ENCODE measurements around the gene GMDS. TPM values are rescaled to one million over a fixed set of nuclear protein-coding genes. Genes with fewer than 3 reads are reported as not detected.

GMDS gene
- total and polyA plus RNA-seq, 2 of the 4 experiments (the other 2 are of a cell fraction), result 7.3 to 21.9 TPM

GRCh38 chr6:1770435-1770843, 475.0 kb downstream of the GMDS start:
- Histone ChIP-seq H3K9ac (ENCODE audit: low read depth, low read length) (no peak overlapping the region), H4K20me1 (ENCODE audit: insufficient read depth, low read length) (no peaks in the 10 kb centered on the region), H2AFZ (replicated peaks; ENCODE audit: low read length, poor library complexity) (peak overlapping the region; percentile 34), H2BK20ac (ENCODE audit: low read depth, low read length) (no peak overlapping the region; the same call in 1 of the 2 replicates), H4K5ac (ENCODE audit: low read depth, low read length) (no peak overlapping the region), H2AK5ac (ENCODE audit: low read depth, low read length) (peak overlapping the region; percentile 10; the same call in 1 of the 2 replicates), H3K36me3 (ENCODE audit: control insufficient read depth, insufficient read depth, low read length) (no peaks in the 10 kb centered on the region), H3K79me1 (ENCODE audit: low read depth in 1 of 2, low read length in 2 of 2) (no peaks in the 10 kb centered on the region), H3K14ac (replicated peaks; ENCODE audit: low read depth, low read length) (peak overlapping the region; percentile 42; the same call in 1 of the 2 replicates), H3K4me2 (ENCODE audit: low read depth, low read length) (no peak overlapping the region), H2BK5ac (ENCODE audit: low read depth, low read length, poor library complexity, severe bottlenecking) (no peak overlapping the region), H4K8ac (ENCODE audit: low read depth in 2 of 2, low read length in 2 of 2) (no peak overlapping the region), H3K4ac (ENCODE audit: low read depth, low read length) (no peak overlapping the region), H4K91ac (ENCODE audit: insufficient read depth, low read depth, low read length) (no peak overlapping the region; the same call in 1 of the 2 replicates), H2BK120ac (ENCODE audit: low read depth, low read length) (peak overlapping the region; percentile 31; the same call in 1 of the 2 replicates), H3K27me3 (ENCODE audit: control insufficient read depth, insufficient read depth, low read length) (no peaks in the 10 kb centered on the region), H2BK15ac (ENCODE audit: low read depth, low read length) (no peak overlapping the region), H3K9me3 (ENCODE audit: control insufficient read depth, insufficient read depth, low read length) (no peaks in the 10 kb centered on the region), H3K56ac (ENCODE audit: extremely low read depth, insufficient read depth, low read length) (no peak overlapping the region), H3K4me1 (ENCODE audit: control insufficient read depth, insufficient read depth, low read length) (peaks cover 16% of the 10 kb centered on the region), H3K18ac (ENCODE audit: low read depth, low read length) (no peak overlapping the region), H3K23ac (ENCODE audit: low read depth, low read length) (no peak overlapping the region), H3K9me1 (ENCODE audit: insufficient read depth, low read length) (peaks cover 18% of the 10 kb centered on the region), H3K27ac (ENCODE audit: insufficient read depth, low read length) (no peak overlapping the region), H2AK9ac (replicated peaks; ENCODE audit: low read depth, low read length, poor library complexity) (peak overlapping the region; percentile 19), H3K4me3 (ENCODE audit: insufficient read depth, low read depth, low read length) (no peak overlapping the region)
- ATAC-seq (ENCODE audit: low read depth), result no peak
- BruUV-seq (replicated peaks), result no TSS peak
- ChIA-PET CTCF (no interaction called here), POLR2A (ENCODE audit: unreplicated experiment) (no interaction called here)
- no CpG with 5 or more reads among the region's 7 CpGs for WGBS, 2 experiments (ENCODE audit: extremely low coverage in 2 of 2, insufficient read length in 1 of 2)
- DNase-seq, result peak; percentile 37
- TF ChIP-seq MAFK (IDR thresholded peaks at IDR 0.05; ENCODE audit: low read depth, low read length), result no peak
- TF ChIP-seq, protein P1, sequence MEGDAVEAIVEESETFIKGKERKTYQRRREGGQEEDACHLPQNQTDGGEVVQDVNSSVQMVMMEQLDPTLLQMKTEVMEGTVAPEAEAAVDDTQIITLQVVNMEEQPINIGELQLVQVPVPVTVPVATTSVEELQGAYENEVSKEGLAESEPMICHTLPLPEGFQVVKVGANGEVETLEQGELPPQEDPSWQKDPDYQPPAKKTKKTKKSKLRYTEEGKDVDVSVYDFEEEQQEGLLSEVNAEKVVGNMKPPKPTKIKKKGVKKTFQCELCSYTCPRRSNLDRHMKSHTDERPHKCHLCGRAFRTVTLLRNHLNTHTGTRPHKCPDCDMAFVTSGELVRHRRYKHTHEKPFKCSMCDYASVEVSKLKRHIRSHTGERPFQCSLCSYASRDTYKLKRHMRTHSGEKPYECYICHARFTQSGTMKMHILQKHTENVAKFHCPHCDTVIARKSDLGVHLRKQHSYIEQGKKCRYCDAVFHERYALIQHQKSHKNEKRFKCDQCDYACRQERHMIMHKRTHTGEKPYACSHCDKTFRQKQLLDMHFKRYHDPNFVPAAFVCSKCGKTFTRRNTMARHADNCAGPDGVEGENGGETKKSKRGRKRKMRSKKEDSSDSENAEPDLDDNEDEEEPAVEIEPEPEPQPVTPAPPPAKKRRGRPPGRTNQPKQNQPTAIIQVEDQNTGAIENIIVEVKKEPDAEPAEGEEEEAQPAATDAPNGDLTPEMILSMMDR (conservative IDR thresholded peaks at IDR 0.05; ENCODE audit: low read depth, low read length), result no peak
- TF ChIP-seq MXI1 (IDR thresholded peaks at IDR 0.05; ENCODE audit: borderline replicate concordance, low read depth, low read length), result no peak
- TF ChIP-seq RCOR1 (IDR thresholded peaks at IDR 0.05; ENCODE audit: insufficient replicate concordance, low read length), result no peak
- no peak for TF ChIP-seq RFX5 (IDR thresholded peaks at IDR 0.05; ENCODE audit: low read depth, low read length)
- no peak for TF ChIP-seq SMC3 (IDR thresholded peaks at IDR 0.05; ENCODE audit: low read depth, low read length)
- no peak for TF ChIP-seq FOS (IDR thresholded peaks at IDR 0.05; ENCODE audit: low read depth, low read length)
- TF ChIP-seq, protein P2, sequence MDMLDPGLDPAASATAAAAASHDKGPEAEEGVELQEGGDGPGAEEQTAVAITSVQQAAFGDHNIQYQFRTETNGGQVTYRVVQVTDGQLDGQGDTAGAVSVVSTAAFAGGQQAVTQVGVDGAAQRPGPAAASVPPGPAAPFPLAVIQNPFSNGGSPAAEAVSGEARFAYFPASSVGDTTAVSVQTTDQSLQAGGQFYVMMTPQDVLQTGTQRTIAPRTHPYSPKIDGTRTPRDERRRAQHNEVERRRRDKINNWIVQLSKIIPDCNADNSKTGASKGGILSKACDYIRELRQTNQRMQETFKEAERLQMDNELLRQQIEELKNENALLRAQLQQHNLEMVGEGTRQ (IDR thresholded peaks at IDR 0.05; ENCODE audit: low read depth, low read length), result no peak
- no peak for TF ChIP-seq RAD21 (IDR thresholded peaks at IDR 0.05; ENCODE audit: low read length)
- TF ChIP-seq, protein P3, sequence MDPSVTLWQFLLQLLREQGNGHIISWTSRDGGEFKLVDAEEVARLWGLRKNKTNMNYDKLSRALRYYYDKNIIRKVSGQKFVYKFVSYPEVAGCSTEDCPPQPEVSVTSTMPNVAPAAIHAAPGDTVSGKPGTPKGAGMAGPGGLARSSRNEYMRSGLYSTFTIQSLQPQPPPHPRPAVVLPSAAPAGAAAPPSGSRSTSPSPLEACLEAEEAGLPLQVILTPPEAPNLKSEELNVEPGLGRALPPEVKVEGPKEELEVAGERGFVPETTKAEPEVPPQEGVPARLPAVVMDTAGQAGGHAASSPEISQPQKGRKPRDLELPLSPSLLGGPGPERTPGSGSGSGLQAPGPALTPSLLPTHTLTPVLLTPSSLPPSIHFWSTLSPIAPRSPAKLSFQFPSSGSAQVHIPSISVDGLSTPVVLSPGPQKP (IDR thresholded peaks at IDR 0.05; ENCODE audit: borderline replicate concordance, low read depth, low read length), result no peak
- TF ChIP-seq CEBPB (IDR thresholded peaks at IDR 0.05; ENCODE audit: low read depth, low read length), result no peak
- TF ChIP-seq BHLHE40 (IDR thresholded peaks at IDR 0.05; ENCODE audit: low read depth, low read length), result no peak
- TF ChIP-seq NFE2L2 (IDR thresholded peaks at IDR 0.05; ENCODE audit: low read depth, low read length), result no peak
- TF ChIP-seq CHD1 (IDR thresholded peaks at IDR 0.05; ENCODE audit: low read depth, low read length), result no peak
- no peak for TF ChIP-seq MAZ (IDR thresholded peaks at IDR 0.05; ENCODE audit: borderline replicate concordance, low read depth, low read length)
- no peak for TF ChIP-seq POLR2A (IDR thresholded peaks at IDR 0.05; ENCODE audit: low read depth, low read length)
- dilution Hi-C loops (cut with HindIII; ENCODE audit: low sequenced_read_pairs, unreplicated experiment), result no loop called here
- in situ Hi-C loops (cut with MboI; ENCODE audit: low sequenced_read_pairs), result no loop called here
- intact Hi-C loops (cut with micrococcal nuclease), result no loop called here
